Keratinocyte (primary cell): Measurements from ENCODE around the gene CNGA3. TPM values are rescaled to one million over a fixed set of nuclear protein-coding genes. Genes with fewer than 3 reads are reported as not detected.

Experiments used
- DNase-seq: peaks from one replicate; pipeline ENCODE4 v3.0.0-alpha.2; 2011; ENCODE audit warnings: low read depth, missing footprints, low spot score
- FAIRE-seq: peaks from 2 replicates; lab custom pipeline; 2011; peaks lifted over from hg19 to GRCh38; lab: Jason Lieb, UNC
- H2AFZ ChIP-seq: 2 replicates; pipeline ENCODE4 v1.6.0; 2012; ENCODE audit warnings: low read length, control low read depth, inconsistent platforms; ENCODE audit not compliant: control insufficient read depth
- H3K27ac ChIP-seq: 2 replicates; pipeline ENCODE4 v1.5.1; 2011; ENCODE audit warnings: low read length; ENCODE audit not compliant: control insufficient read depth, insufficient read depth
- H3K27me3 ChIP-seq: 3 replicates; pipeline ENCODE4 v1.6.0; 2011; ENCODE audit warnings: low read length; ENCODE audit not compliant: control insufficient read depth, insufficient read depth; ENCODE audit errors: extremely low read depth
- H3K36me3 ChIP-seq, 2 experiments: 2 replicates in 1 of 2; 3 replicates in 1 of 2; pipeline ENCODE4 v1.5.1; 2011; ENCODE audit warnings: low read length in 2 of 2, mild to moderate bottlenecking in 1 of 2; ENCODE audit not compliant: control insufficient read depth in 2 of 2, insufficient read depth in 2 of 2; ENCODE audit errors: extremely low read depth in 1 of 2
- H3K4me1 ChIP-seq: 3 replicates; pipeline ENCODE4 v1.5.1; 2011; ENCODE audit warnings: low read length; ENCODE audit not compliant: control insufficient read depth, insufficient read depth; ENCODE audit errors: extremely low read depth
- H3K4me2 ChIP-seq: 3 replicates; pipeline ENCODE4 v1.6.0; 2011; ENCODE audit warnings: low read depth, low read length; ENCODE audit not compliant: control insufficient read depth, insufficient read depth; ENCODE audit errors: extremely low read depth
- H3K4me3 ChIP-seq, 3 experiments: fragments of 200-600 bp in 1 of 3; sonication (generic) in 1 of 3; 2 replicates in 2 of 3; 3 replicates in 1 of 3; pipeline ENCODE4 v1.5.1; 2011 to 2016; ENCODE audit warnings: low read length in 3 of 3, mild to moderate bottlenecking in 3 of 3, control low read depth in 2 of 3, inconsistent platforms in 1 of 3, low read depth in 1 of 3, mixed read lengths in 1 of 3, mixed run types in 1 of 3, moderate library complexity in 1 of 3; ENCODE audit not compliant: control insufficient read depth in 2 of 3, insufficient read depth in 2 of 3; ENCODE audit errors: extremely low read depth in 1 of 3
- H3K79me2 ChIP-seq: 2 replicates; pipeline ENCODE4 v1.6.0; 2012; ENCODE audit warnings: low read length; ENCODE audit not compliant: control insufficient read depth, insufficient read depth
- H3K9ac ChIP-seq: 3 replicates; pipeline ENCODE4 v1.6.0; 2011; ENCODE audit warnings: low read length; ENCODE audit not compliant: control insufficient read depth, insufficient read depth; ENCODE audit errors: extremely low read depth
- H3K9me1 ChIP-seq: 3 replicates; pipeline ENCODE4 v1.6.0; 2011; ENCODE audit warnings: low read length; ENCODE audit not compliant: control insufficient read depth, insufficient read depth; ENCODE audit errors: extremely low read depth
- H3K9me3 ChIP-seq: 2 replicates; pipeline ENCODE4 v1.5.1; 2012; ENCODE audit warnings: low read depth, low read length; ENCODE audit not compliant: control insufficient read depth
- H4K20me1 ChIP-seq: 3 replicates; pipeline ENCODE4 v1.6.0; 2011; ENCODE audit warnings: low read length; ENCODE audit not compliant: control insufficient read depth, insufficient read depth; ENCODE audit errors: extremely low read depth
- CTCF ChIP-seq, 3 experiments: IDR thresholded peaks in 1 of 3; conservative IDR thresholded peaks in 1 of 3; optimal IDR thresholded peaks in 1 of 3; 2 replicates in 2 of 3; 3 replicates in 1 of 3; pipeline versions ENCODE3 to v1.5.1; 2011; ENCODE audit warnings: low read length in 3 of 3, mild to moderate bottlenecking in 3 of 3, moderate library complexity in 2 of 3, control low read depth in 1 of 3, inconsistent platforms in 1 of 3; ENCODE audit not compliant: insufficient read depth in 2 of 3; ENCODE audit errors: extremely low read depth in 1 of 3
- EZH2 ChIP-seq: IDR thresholded peaks from one replicate; pipeline ENCODE4 v1.6.1; 2012; ENCODE audit warnings: inconsistent platforms, mild to moderate bottlenecking, low read length, moderate library complexity
- dilution Hi-C: fragments of 300-500 bp; cut with MboI; formaldehyde crosslinking; loops from one replicate; pipeline ENCODE4 v1.7.0; 2020; ENCODE audit warnings: low sequenced_read_pairs; ENCODE audit not compliant: extremely low pct_ligation_motif_present
- polyA plus RNA-seq, 5 experiments: library from polyadenylated mRNA; depleted of rRNA in 3 of 5; stranded (reverse) in 3 of 5; stranded (forward) in 1 of 5; unstranded in 1 of 5; fragments of >200 nt; gene quantifications; 1 replicate in 1 of 5; 2 replicates in 3 of 5; 3 replicates in 1 of 5; pipeline versions ENCODE4 v1.2.1 to v1.2.3, GENCODE V29; 2011 to 2012; ENCODE audit warnings: missing spikeins in 2 of 5, low read depth in 1 of 5, low replicate concordance in 1 of 5

Gene CNGA3
- polyA plus RNA-seq, 1 donor (not counting 4 experiments of a cell fraction or from before 2014, with no cell fraction given) = 0.01 TPM

GRCh38 chr2:98308068-98308467 is 38.2 kb upstream of the CNGA3 start:
- H3K4me1 ChIP-seq = no peaks in the 10 kb centered on the region
- H3K9ac ChIP-seq = no peak overlapping the region
- no peak overlapping the region for H3K27ac ChIP-seq
- no peak overlapping the region for H3K4me2 ChIP-seq
- H4K20me1 ChIP-seq = no peaks in the 10 kb centered on the region
- H3K4me3 ChIP-seq = no peak overlapping the region
- H2AFZ ChIP-seq = no peak overlapping the region
- no peak for TF ChIP-seq CTCF (optimal IDR thresholded peaks at IDR 0.05 in 1 of 3, IDR thresholded peaks at IDR 0.05 in 1 of 3, conservative IDR thresholded peaks at IDR 0.05 in 1 of 3; ENCODE audit: extremely low read depth in 1 of 3, insufficient read depth in 2 of 3, low read length in 3 of 3)
- H3K79me2 ChIP-seq = no peaks in the 10 kb centered on the region
- DNase-seq = no peak
- no peak for FAIRE-seq
- no peaks in the 10 kb centered on the region for H3K9me3 ChIP-seq
- no peaks in the 10 kb centered on the region for H3K36me3 ChIP-seq
- dilution Hi-C loops = no loop called here
- H3K27me3 ChIP-seq = peaks cover 8% of the 10 kb centered on the region
- no peaks in the 10 kb centered on the region for H3K9me1 ChIP-seq

DNA sequence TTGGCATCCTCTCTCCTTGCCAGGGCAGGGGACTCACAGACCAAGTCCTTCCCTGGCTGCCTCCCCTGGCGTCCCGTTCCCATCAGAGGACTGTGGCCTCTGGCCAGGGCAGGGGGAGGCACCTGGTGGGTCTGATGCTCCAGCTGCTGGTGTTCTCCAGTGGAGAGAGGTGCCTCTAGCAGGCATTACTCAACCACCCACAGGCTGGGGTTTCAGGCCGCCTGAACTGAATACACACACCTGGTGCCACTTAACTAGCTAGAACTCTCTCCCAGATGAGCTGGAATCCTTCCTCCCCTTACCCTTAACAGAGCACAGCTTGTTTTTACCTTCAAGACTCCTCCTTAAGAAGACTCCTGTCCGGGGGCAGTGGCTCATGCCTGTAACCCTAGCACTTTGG is 37.7 kb upstream of the CNGA3 start:
- FAIRE-seq = no peak

More for the DNA sequence above, 37.7 kb upstream of the CNGA3 start:
- H3K4me3 ChIP-seq = no peak overlapping the region
- no peak overlapping the region for H3K4me2 ChIP-seq
- dilution Hi-C loops = no loop called here
- no peak overlapping the region for H3K9ac ChIP-seq
- no peaks in the 10 kb centered on the region for H3K9me3 ChIP-seq
- H3K4me1 ChIP-seq = no peaks in the 10 kb centered on the region
- H3K27ac ChIP-seq = no peak overlapping the region
- no peaks in the 10 kb centered on the region for H4K20me1 ChIP-seq
- no peaks in the 10 kb centered on the region for H3K9me1 ChIP-seq
- peaks cover 8% of the 10 kb centered on the region for H3K27me3 ChIP-seq
- H3K36me3 ChIP-seq = no peaks in the 10 kb centered on the region
- DNase-seq = no peak
- no peaks in the 10 kb centered on the region for H3K79me2 ChIP-seq
- TF ChIP-seq EZH2 (no peak), CTCF (optimal IDR thresholded peaks at IDR 0.05 in 1 of 3, IDR thresholded peaks at IDR 0.05 in 1 of 3, conservative IDR thresholded peaks at IDR 0.05 in 1 of 3; ENCODE audit: extremely low read depth in 1 of 3, insufficient read depth in 2 of 3, low read length in 3 of 3) (no peak)
- H2AFZ ChIP-seq = no peak overlapping the region
